Measurements from ENCODE around the gene NDUFS4. TPM values are rescaled to one million over a fixed set of nuclear protein-coding genes. Genes with fewer than 3 reads are reported as not detected.
A peak's percentile ranks its signal among the peaks of the same experiment; 100 is the strongest.

Gene NDUFS4
- total and polyA plus RNA-seq, 9 of the 15 experiments (the other 6 are each of a cell fraction or from before 2014, with no cell fraction given): 68.7 to 313 (median 113) TPM

DNA sequence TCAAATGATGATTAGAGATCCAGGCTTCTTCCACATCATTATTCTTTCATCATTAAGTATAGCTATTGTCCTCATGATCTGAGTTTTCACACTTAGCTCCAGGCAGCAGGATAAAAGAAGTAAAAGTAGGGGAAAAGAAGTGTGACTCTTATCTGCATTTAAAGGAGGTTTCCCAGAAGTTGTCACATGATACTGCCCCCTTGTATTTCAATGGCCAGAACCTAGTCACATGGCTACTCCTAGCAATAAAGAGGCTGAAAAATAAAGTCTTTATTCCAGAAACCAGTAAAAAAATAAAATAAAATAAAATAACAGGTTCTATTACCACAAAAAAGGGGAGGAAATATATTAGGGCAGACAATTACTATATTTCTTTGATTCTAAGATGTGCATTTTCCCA lies 5.3 kb upstream of the NDUFS4 start (continued):
- TF ChIP-seq L3MBTL2 (IDR thresholded peaks at IDR 0.05): peak; percentile 23; the same call in 1 of the 2 replicates
- no peak for TF ChIP-seq ZC3H8 (IDR thresholded peaks at IDR 0.05)
- TF ChIP-seq BCOR (IDR thresholded peaks at IDR 0.05): no peak
- peak; percentile 78 for TF ChIP-seq RAD51 (IDR thresholded peaks at IDR 0.05; ENCODE audit: borderline replicate concordance, low read depth)
- no peak for TF ChIP-seq IRF2 (CRISPR knock-in tag; IDR thresholded peaks at IDR 0.05)
- TF ChIP-seq USF2 (CRISPR knock-in tag; IDR thresholded peaks at IDR 0.05): peak; percentile 64
- no peak for TF ChIP-seq ADNP (tag; IDR thresholded peaks at IDR 0.05)
- no peak for TF ChIP-seq ZNF551 (CRISPR knock-in tag; IDR thresholded peaks at IDR 0.05)
- TF ChIP-seq NFYB (IDR thresholded peaks at IDR 0.05; ENCODE audit: extremely low read depth, insufficient read length): peak; percentile 53
- TF ChIP-seq CXXC5 (CRISPR knock-in tag; IDR thresholded peaks at IDR 0.05): no peak
- TF ChIP-seq TEAD1 (CRISPR knock-in tag; IDR thresholded peaks at IDR 0.05): no peak

DNA sequence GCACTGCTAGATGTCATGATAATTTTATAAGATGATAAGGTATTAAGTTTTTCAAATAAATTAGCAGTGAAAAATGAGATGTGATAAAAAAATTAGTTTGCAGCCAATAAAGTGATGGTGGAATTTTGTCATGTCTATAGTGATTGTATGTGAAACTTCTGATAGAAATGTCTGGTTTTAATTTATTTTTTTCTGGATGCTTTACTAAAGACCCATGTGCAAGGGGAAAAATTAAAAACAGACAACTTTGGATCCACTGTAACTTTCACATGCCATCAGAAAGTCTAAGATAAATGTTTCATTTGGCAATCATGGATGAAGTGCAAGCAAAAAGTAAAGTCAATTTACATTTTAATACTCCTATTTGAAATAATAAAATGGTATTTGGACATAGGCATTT lies 4.4 kb upstream of the NDUFS4 start:
- Histone ChIP-seq H3K4me3 (no peak overlapping the region), H3K9me3 (replicated peaks; ENCODE audit: control insufficient read depth, insufficient read depth, low read depth, low read length) (peaks cover 6% of the 10 kb centered on the region), H3K27me3 (ENCODE audit: control insufficient read depth in 2 of 2, insufficient read depth in 2 of 2, low read length in 2 of 2) (no peaks in the 10 kb centered on the region), H3K79me2 (ENCODE audit: control insufficient read depth, insufficient read depth, low read length) (peaks cover 5% of the 10 kb centered on the region), H3K36me3 (ENCODE audit: control insufficient read depth, insufficient read depth, low read length) (no peaks in the 10 kb centered on the region), H3K27ac (ENCODE audit: extremely low read depth, low read depth, low read length) (no peak overlapping the region), H3K4me1 (replicated peaks in 1 of 2; ENCODE audit: control insufficient read depth in 2 of 2, insufficient read depth in 2 of 2, low read length in 2 of 2) (peaks cover 0 to 20% of the 10 kb centered on the region in 2 experiments; a peak in 3 of 5 replicates), H3K4me2 (ENCODE audit: insufficient read depth, low read length) (no peak overlapping the region), H3K9ac (ENCODE audit: insufficient read depth in 1 of 2, low read depth in 2 of 2, low read length in 2 of 2) (no peak overlapping the region), H4K20me1 (replicated peaks; ENCODE audit: control insufficient read depth, insufficient read depth, low read length) (no peaks in the 10 kb centered on the region), H2AFZ (ENCODE audit: low read depth, low read length) (no peak overlapping the region), H3K9me1 (ENCODE audit: control insufficient read depth, insufficient read depth, low read length) (no peaks in the 10 kb centered on the region)
- FAIRE-seq (no peak), ATAC-seq (no peak), DNase-seq (ENCODE audit: extremely low read depth in 1 of 4, low spot score in 3 of 4) (no peak)
- no TSS peak for BruUV-seq (replicated peaks)
- ChIA-PET CTCF (ENCODE audit: low intra/inter-chr PET ratio) (no interaction called here), POLR2A (no interaction called here)
- in situ Hi-C loops (cut with MboI) (no loop called here), intact Hi-C loops (cut with micrococcal nuclease) (no loop called here)
- TF ChIP-seq RNF2 (IDR thresholded peaks at IDR 0.05): no peak
- TF ChIP-seq SETDB1 (IDR thresholded peaks at IDR 0.05; ENCODE audit: low read length): no peak
- TF ChIP-seq, protein P1, sequence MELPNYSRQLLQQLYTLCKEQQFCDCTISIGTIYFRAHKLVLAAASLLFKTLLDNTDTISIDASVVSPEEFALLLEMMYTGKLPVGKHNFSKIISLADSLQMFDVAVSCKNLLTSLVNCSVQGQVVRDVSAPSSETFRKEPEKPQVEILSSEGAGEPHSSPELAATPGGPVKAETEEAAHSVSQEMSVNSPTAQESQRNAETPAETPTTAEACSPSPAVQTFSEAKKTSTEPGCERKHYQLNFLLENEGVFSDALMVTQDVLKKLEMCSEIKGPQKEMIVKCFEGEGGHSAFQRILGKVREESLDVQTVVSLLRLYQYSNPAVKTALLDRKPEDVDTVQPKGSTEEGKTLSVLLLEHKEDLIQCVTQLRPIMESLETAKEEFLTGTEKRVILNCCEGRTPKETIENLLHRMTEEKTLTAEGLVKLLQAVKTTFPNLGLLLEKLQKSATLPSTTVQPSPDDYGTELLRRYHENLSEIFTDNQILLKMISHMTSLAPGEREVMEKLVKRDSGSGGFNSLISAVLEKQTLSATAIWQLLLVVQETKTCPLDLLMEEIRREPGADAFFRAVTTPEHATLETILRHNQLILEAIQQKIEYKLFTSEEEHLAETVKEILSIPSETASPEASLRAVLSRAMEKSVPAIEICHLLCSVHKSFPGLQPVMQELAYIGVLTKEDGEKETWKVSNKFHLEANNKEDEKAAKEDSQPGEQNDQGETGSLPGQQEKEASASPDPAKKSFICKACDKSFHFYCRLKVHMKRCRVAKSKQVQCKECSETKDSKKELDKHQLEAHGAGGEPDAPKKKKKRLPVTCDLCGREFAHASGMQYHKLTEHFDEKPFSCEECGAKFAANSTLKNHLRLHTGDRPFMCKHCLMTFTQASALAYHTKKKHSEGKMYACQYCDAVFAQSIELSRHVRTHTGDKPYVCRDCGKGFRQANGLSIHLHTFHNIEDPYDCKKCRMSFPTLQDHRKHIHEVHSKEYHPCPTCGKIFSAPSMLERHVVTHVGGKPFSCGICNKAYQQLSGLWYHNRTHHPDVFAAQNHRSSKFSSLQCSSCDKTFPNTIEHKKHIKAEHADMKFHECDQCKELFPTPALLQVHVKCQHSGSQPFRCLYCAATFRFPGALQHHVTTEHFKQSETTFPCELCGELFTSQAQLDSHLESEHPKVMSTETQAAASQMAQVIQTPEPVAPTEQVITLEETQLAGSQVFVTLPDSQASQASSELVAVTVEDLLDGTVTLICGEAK (IDR thresholded peaks at IDR 0.05): no peak
- TF ChIP-seq, protein P1 (CRISPR knock-in tag; IDR thresholded peaks at IDR 0.05): no peak
- no peak for TF ChIP-seq STAG1 (CRISPR knock-in tag; IDR thresholded peaks at IDR 0.05; ENCODE audit: borderline replicate concordance)
